Fibroblast of the aortic adventitia (primary cell): ENCODE measurements around the gene CNOT4. TPM values are rescaled to one million over a fixed set of nuclear protein-coding genes. Genes with fewer than 3 reads are reported as not detected.
A peak's percentile ranks its signal among the peaks of the same experiment; 100 is the strongest.

Source experiments
- DNase-seq: peaks from one replicate; pipeline ENCODE4 v3.0.0-alpha.2; 2010; ENCODE audit warnings: low read depth
- H3K4me3 ChIP-seq: 2 replicates; pipeline ENCODE4 v1.5.1; 2011; ENCODE audit warnings: low read depth, mild to moderate bottlenecking, control low read depth, low read length, moderate library complexity
- CTCF ChIP-seq: IDR thresholded peaks from 2 replicates; pipeline ENCODE4 v1.5.1; 2011; ENCODE audit warnings: mild to moderate bottlenecking, low read length, control low read depth, inconsistent platforms; ENCODE audit not compliant: insufficient read depth
- total RNA-seq: library from RNA; depleted of rRNA; stranded (reverse); fragments of >200 nt; gene quantifications from 2 replicates; pipeline ENCODE4 v1.2.3, GENCODE V29; 2012; ENCODE audit warnings: low replicate concordance

Gene CNOT4
- total RNA-seq, 1 donor, result 21.1 TPM

- H3K4me3 ChIP-seq, result no peak overlapping the region
- no peak for DNase-seq
Measured at GRCh38 chr7:135366843-135367508, 142.9 kb downstream of the CNOT4 start.

GRCh38 chr7:135365721-135366120 is 144.2 kb downstream of the CNOT4 start:
- TF ChIP-seq CTCF, result no peak
- no peak for DNase-seq
- H3K4me3 ChIP-seq, result no peak overlapping the region

More at GRCh38 chr7:135366843-135367508, 142.9 kb downstream of the CNOT4 start:
- no peak for TF ChIP-seq CTCF

- DNase-seq, result no peak
- no peak overlapping the region for H3K4me3 ChIP-seq
- no peak for TF ChIP-seq CTCF
Measured at GRCh38 chr7:135364206-135364605, 145.7 kb downstream of the CNOT4 start.

- peak; percentile 2 for TF ChIP-seq CTCF
- no peak overlapping the region for H3K4me3 ChIP-seq
- DNase-seq, result no peak
Measured at GRCh38 chr7:135362871-135363270, 147.0 kb downstream of the CNOT4 start.

- no peak overlapping the region for H3K4me3 ChIP-seq
- TF ChIP-seq CTCF, result no peak
- no peak for DNase-seq
Measured at GRCh38 chr7:135361788-135362187, 148.1 kb downstream of the CNOT4 start.

- TF ChIP-seq CTCF, result no peak
- DNase-seq, result no peak
- no peak overlapping the region for H3K4me3 ChIP-seq
Measured at GRCh38 chr7:135359615-135360014, 150.3 kb downstream of the CNOT4 start.
